Medulla oblongata (tissue), 1 donor: Measurements from ENCODE around the gene GABRQ.

Experiments used
- DNase-seq: peaks from one replicate; pipeline ENCODE4 v3.0.0-alpha.2; 2015; ENCODE audit errors: extremely low spot score

GABRQ gene

DNA sequence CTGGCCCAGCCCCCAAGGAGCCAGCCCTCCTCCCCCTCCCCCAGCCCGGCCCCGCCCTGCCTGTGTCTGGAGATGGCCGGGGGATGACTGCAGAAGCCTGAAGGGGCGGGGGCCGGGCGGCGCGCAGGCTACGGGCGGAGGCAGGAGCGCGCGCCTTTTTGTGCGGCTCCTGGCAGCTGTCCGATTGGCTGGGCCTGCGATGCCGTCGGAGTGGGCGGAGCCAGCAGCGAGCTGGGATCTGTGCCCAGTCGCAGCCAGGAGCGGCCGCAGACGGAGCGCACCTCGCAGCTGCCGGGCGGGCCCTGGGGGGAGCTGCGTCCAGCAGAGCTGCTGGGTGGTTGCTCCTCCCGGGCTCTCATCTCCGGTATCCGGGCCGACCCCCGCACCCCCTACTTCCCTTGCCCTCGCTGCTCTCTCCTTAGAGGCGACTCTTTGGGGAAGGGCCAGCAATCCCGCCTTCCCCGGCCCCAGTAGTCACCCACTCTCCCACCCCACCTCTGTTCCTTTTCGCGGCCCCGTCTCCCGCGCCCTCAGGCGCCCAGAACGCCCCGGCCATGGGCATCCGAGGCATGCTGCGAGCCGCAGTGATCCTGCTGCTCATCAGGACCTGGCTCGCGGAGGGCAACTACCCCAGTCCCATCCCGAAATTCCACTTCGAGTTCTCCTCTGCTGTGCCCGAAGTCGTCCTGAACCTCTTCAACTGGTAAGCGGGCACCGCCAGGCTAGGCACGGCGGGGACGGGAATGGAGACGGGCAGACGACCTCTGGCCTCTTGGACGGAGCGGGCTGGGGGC is at the start of gene GABRQ:
TSS of gene GABRQ (plus strand) at position 247 of the 794 bp plus-strand sequence. CDS start at position 555, 308 bp downstream.
- no peak for DNase-seq

DNA sequence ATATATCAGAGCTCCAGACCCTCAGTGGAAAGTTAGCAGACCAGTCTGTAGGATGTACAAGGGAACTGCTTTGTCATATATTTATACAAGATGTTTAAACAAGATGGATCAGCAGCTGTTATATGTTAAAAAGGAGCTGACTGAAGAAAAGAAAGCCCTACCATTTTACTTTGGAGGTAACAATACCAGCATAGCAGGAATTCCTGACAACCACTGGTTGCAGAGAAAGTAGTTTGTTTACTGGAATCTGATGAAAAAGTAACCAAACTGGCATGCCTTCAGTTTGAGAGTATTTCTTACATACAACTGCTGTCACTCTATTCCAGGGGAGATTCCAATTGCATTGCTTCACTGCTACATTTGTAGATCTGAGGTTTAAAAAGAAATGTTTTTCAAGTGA is 49.5 kb upstream of the GABRQ start:
- DNase-seq = no peak

GRCh38 chrX:152600853-152601633 is 36.7 kb upstream of the GABRQ start:
- DNase-seq = peak; percentile 33

GRCh38 chrX:152601848-152602616 is 35.7 kb upstream of the GABRQ start:
- no peak for DNase-seq

DNA sequence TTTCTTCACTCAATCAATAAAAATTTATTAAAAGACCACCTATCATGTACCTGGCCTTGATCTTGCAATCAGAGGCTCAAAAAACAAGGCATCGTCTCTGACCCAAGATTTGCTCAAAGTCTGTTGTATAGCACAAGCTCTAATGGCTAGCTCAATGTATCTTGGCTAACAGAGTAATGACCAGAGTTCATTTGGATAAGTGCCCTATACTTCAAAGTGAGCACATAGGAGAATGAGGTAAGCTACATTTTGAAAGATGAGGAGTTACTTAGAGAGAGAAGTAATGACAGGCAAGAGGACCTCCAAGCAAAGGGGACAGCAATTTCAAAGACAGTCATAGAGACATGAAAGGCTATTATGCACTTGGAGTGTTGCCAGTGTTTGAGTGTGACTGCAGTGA is 22.9 kb upstream of the GABRQ start:
- DNase-seq = no peak

GRCh38 chrX:152619897-152620296 is 17.8 kb upstream of the GABRQ start:
- no peak for DNase-seq

GRCh38 chrX:152632445-152633097 is 5.1 kb upstream of the GABRQ start:
- peak; percentile 37 for DNase-seq

DNA sequence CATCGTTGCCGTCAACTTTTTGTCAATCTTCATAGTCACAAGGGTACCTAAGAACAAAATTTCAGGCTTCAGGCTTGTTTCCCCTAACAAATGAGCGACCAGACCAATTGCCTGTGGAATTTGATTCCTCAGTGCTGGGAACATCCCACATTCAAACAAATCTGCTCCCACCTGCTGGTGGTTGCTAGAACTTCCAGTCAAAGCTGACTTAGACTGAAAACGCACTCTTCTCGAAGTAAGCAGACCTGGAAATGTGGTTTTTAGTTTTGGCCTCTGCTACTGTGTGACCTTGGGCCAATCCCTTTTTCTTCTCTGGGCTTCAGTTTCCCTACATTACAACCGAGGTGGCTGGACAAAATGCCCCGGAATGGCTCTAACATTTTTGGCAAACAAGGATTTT is 1.8 kb upstream of the GABRQ start:
- DNase-seq = peak; percentile 53

- DNase-seq = no peak
Observed at GRCh38 chrX:152638443-152638904, 779 bp downstream of the GABRQ start.

DNA sequence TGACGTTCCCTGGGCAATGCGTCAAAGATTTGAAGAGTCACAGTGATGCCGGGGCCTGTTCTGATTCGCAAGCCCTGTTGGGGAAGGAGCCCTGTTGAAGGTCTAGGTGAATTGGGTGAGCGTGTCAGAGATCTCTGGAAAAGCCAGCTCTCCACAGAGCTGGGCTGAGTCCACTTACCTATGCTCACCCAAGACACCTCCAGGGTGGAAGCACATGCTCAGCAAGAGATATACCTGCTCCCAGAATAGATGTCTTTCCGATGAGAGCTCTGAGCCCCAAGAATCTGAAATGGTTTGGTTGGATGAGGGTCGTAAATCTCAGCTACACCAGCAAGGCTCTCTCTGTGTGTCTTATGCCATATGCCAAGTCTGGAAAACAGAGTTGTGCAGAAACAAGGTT is 1.7 kb downstream of the GABRQ start:
- no peak for DNase-seq

- DNase-seq = no peak
Observed at GRCh38 chrX:152640034-152640818, 2.5 kb downstream of the GABRQ start.

- no peak for DNase-seq
Observed at GRCh38 chrX:152641256-152641875, 3.7 kb downstream of the GABRQ start.

DNA sequence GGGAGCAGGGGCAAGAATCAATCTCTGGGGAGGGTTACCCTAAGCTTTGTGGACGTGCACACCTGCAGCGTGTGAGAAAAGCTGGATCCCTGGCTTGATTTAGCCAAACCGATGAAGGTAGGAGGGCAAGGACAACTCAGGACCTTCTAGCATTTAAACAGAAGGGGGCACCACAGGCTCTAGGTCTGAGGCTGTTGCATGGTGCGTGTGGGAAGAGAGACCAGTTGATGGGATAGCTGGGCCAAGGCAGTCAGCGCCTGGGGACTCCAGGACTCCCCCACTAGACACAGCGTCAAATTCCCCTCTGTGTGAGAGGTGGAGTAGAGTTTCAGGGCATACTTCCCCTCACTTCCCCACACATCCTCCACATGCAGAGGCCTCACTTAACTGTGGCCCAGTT is 4.3 kb downstream of the GABRQ start:
- DNase-seq = peak; percentile 57

GRCh38 chrX:152642931-152643564 is 5.4 kb downstream of the GABRQ start:
- DNase-seq = peak; percentile 78

DNA sequence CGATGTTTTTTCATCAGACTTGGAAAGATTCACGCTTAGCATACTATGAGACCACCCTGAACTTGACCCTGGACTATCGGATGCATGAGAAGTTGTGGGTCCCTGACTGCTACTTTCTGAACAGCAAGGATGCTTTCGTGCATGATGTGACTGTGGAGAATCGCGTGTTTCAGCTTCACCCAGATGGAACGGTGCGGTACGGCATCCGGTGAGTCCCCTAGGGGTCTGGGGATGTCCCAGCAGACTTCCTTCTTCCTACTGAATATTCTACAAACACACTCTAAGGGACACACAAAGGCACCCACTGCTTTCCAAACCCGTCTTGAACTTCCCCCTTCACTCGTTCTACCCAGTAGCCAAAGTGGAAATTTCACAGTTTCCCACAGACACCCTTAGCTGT is 9.3 kb downstream of the GABRQ start:
- DNase-seq = no peak

- no peak for DNase-seq
Observed at GRCh38 chrX:152647978-152648377, 10.3 kb downstream of the GABRQ start.

- no peak for DNase-seq
Observed at GRCh38 chrX:152652060-152652459, 14.4 kb downstream of the GABRQ start.

DNA sequence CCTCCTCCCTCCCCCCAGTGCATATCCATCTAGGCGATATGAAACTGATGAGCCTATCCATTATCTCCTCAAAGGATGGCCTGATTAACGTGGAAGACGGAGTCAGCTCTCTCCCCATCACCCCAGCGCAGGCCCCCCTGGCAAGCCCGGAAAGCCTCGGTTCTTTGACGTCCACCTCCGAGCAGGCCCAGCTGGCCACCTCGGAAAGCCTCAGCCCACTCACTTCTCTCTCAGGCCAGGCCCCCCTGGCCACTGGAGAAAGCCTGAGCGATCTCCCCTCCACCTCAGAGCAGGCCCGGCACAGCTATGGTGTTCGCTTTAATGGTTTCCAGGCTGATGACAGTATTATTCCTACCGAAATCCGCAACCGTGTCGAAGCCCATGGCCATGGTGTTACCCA is 14.8 kb downstream of the GABRQ start:
- DNase-seq = no peak

DNA sequence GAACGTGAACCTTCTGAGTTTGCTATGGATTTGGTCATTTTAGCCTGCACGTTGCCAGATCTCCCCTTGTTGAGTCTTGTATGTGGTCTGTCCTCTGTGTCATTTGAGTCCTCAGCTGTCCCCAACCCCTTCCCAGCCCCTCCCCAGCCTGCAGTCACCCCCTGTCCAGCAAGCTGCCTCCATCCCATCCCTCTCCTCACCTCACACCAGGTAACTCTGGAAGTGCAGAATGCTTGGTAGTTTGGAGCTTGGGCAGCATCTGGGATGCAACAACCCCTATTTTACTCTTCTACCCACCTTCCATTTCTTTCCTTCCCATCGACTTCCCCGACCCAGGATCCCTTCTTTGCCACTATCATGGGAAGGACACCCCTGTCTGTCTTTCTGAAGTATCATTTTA is 18.4 kb downstream of the GABRQ start:
- no peak for DNase-seq

DNA sequence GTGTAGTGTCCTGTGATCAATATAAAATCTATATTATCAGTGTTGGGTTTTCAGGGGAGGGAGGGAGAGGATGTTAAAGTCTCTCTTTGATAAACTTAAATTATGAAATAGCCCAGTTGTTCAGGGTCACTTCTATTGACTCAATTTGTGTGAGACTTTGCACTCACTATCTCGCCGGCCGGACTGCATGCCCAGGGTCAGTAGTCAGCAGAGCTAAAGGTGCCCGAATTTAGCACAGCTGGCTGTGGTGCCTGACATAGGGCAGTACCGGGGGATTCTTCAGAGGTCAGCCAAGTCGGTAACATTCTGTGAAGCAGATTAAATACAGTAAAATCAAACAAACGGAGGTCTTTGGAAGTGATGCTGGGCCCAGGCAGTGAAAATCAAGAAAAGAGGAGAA is 19.2 kb downstream of the GABRQ start:
- no peak for DNase-seq
